ENCODE measurements around the gene RPL36.

The RPL36 gene

DNA sequence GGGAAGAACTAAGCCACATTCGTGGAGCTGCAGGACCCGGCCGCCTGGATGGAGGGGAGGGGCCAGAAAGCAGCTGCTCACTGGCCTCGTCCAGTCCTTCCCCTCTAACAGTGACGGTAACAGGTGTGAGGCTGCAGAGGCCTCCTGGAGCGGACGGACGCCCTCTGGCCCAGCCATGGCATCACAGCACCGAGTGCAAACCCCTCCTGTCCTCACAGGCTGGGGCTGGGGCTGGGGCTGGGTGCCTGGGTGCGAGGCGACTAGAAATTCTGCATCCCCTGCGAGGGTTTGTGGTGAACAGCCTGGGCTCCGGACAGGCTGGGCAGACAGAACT lies 13.4 kb upstream of the RPL36 start:
- TF ChIP-seq EZH2 (IDR thresholded peaks at IDR 0.05; ENCODE audit: borderline replicate concordance, low read depth, low read length, severe bottlenecking), result no peak
- H3K27me3 ChIP-seq (ENCODE audit: insufficient read depth, low read length, poor library complexity), result no peaks in the 10 kb centered on the region
- H3K9ac ChIP-seq (ENCODE audit: low read depth, low read length), result no peak overlapping the region
- peaks cover 21% of the 10 kb centered on the region for H3K36me3 ChIP-seq (ENCODE audit: insufficient read depth, low read length)
- no peak overlapping the region for H3K4me2 ChIP-seq (ENCODE audit: insufficient read depth, low read length)
- H3K27ac ChIP-seq (ENCODE audit: low read length), result no peak overlapping the region
- peaks cover 13% of the 10 kb centered on the region for H3K79me2 ChIP-seq (ENCODE audit: insufficient read depth, low read length)
- H3K9me3 ChIP-seq (ENCODE audit: insufficient read depth, low read length, severe bottlenecking), result no peaks in the 10 kb centered on the region
- H2AFZ ChIP-seq (ENCODE audit: low read depth, low read length), result no peak overlapping the region
- H3K4me3 ChIP-seq (ENCODE audit: low read depth in 1 of 2, low read length in 2 of 2), result no peak overlapping the region
- no peak for ATAC-seq (ENCODE audit: insufficient read depth, low read depth)
- peaks cover 20% of the 10 kb centered on the region for H3K4me1 ChIP-seq (ENCODE audit: insufficient read depth, low read length)
- 0 out of 2 replicates have a peak, but pooled peaks cover 8% of the 10 kb centered on the region for H4K20me1 ChIP-seq (ENCODE audit: insufficient read depth, low read length)
- no peak for DNase-seq

DNA sequence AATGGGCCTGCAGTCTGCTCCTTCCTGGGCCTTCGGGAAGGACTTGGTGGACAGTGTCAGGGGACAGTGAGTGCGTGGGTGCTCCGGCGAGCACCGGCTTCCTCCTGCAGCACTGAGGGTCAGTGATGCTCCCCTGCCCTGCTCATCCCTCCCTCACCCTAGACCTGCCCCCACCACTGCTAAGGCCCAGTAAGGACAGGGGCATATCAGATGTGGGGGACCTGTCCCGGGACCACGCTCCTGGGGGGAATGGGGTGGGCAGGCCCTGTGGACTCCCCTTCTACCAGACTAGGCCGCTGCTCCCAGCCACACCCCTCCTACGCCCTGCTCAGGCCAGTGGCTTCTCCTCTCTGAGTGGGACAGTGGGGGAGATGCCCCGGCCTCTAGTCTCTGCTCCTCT lies 13.0 kb upstream of the RPL36 start:
- Histone ChIP-seq H3K4me2 (ENCODE audit: insufficient read depth, low read length) (no peak overlapping the region), H3K9me3 (ENCODE audit: insufficient read depth, low read length, severe bottlenecking) (no peaks in the 10 kb centered on the region), H3K27me3 (ENCODE audit: insufficient read depth, low read length, poor library complexity) (no peaks in the 10 kb centered on the region), H3K4me3 (ENCODE audit: low read depth in 1 of 2, low read length in 2 of 2) (no peak overlapping the region), H3K27ac (ENCODE audit: low read length) (no peak overlapping the region), H3K4me1 (ENCODE audit: insufficient read depth, low read length) (peaks cover 24% of the 10 kb centered on the region), H2AFZ (ENCODE audit: low read depth, low read length) (no peak overlapping the region), H4K20me1 (ENCODE audit: insufficient read depth, low read length) (0 out of 2 replicates have a peak, but pooled peaks cover 9% of the 10 kb centered on the region), H3K9ac (ENCODE audit: low read depth, low read length) (no peak overlapping the region), H3K79me2 (ENCODE audit: insufficient read depth, low read length) (peaks cover 13% of the 10 kb centered on the region), H3K36me3 (ENCODE audit: insufficient read depth, low read length) (peaks cover 17% of the 10 kb centered on the region)
- TF ChIP-seq EZH2 (IDR thresholded peaks at IDR 0.05; ENCODE audit: borderline replicate concordance, low read depth, low read length, severe bottlenecking), result no peak
- TF ChIP-seq, protein P1, sequence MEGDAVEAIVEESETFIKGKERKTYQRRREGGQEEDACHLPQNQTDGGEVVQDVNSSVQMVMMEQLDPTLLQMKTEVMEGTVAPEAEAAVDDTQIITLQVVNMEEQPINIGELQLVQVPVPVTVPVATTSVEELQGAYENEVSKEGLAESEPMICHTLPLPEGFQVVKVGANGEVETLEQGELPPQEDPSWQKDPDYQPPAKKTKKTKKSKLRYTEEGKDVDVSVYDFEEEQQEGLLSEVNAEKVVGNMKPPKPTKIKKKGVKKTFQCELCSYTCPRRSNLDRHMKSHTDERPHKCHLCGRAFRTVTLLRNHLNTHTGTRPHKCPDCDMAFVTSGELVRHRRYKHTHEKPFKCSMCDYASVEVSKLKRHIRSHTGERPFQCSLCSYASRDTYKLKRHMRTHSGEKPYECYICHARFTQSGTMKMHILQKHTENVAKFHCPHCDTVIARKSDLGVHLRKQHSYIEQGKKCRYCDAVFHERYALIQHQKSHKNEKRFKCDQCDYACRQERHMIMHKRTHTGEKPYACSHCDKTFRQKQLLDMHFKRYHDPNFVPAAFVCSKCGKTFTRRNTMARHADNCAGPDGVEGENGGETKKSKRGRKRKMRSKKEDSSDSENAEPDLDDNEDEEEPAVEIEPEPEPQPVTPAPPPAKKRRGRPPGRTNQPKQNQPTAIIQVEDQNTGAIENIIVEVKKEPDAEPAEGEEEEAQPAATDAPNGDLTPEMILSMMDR (IDR thresholded peaks at IDR 0.05; ENCODE audit: borderline replicate concordance, extremely low read depth, low read length, poor library complexity, severe bottlenecking), result no peak
- ATAC-seq (ENCODE audit: insufficient read depth, low read depth), result no peak
- DNase-seq, result no peak

DNA sequence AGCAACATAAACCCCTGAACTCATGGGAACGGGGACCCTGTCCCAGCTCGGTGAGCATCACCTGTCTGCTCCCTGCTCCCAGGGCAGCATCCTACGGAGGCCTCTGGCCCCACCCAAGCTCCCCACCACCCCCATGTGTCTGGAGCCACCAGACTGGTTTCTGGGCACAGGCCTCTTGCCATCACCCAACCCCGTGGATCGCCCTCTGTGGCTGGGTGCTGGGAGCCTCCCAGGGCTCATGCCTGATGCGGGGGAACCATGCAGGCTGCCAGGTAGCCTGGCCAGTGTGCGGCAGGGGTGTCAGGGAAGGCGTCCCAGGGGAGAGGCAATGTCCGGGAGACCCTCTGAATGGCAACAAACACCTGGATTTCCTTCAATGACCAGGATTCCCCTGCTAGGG lies 12.5 kb upstream of the RPL36 start:
- H2AFZ ChIP-seq (ENCODE audit: low read depth, low read length), result no peak overlapping the region
- peaks cover 17% of the 10 kb centered on the region for H3K36me3 ChIP-seq (ENCODE audit: insufficient read depth, low read length)
- 0 out of 2 replicates have a peak, but pooled peaks cover 9% of the 10 kb centered on the region for H4K20me1 ChIP-seq (ENCODE audit: insufficient read depth, low read length)
- ATAC-seq (ENCODE audit: insufficient read depth, low read depth) (no peak), DNase-seq (no peak)
- TF ChIP-seq EZH2 (IDR thresholded peaks at IDR 0.05; ENCODE audit: borderline replicate concordance, low read depth, low read length, severe bottlenecking), result no peak
- TF ChIP-seq, protein P1 (IDR thresholded peaks at IDR 0.05; ENCODE audit: borderline replicate concordance, extremely low read depth, low read length, poor library complexity, severe bottlenecking), result no peak
- no peak overlapping the region for H3K9ac ChIP-seq (ENCODE audit: low read depth, low read length)
- H3K4me1 ChIP-seq (ENCODE audit: insufficient read depth, low read length), result peaks cover 24% of the 10 kb centered on the region
- no peak overlapping the region for H3K4me2 ChIP-seq (ENCODE audit: insufficient read depth, low read length)
- no peaks in the 10 kb centered on the region for H3K27me3 ChIP-seq (ENCODE audit: insufficient read depth, low read length, poor library complexity)
- peaks cover 13% of the 10 kb centered on the region for H3K79me2 ChIP-seq (ENCODE audit: insufficient read depth, low read length)
- H3K4me3 ChIP-seq (ENCODE audit: low read depth in 1 of 2, low read length in 2 of 2), result no peak overlapping the region
- no peak overlapping the region for H3K27ac ChIP-seq (ENCODE audit: low read length)
- H3K9me3 ChIP-seq (ENCODE audit: insufficient read depth, low read length, severe bottlenecking), result no peaks in the 10 kb centered on the region

DNA sequence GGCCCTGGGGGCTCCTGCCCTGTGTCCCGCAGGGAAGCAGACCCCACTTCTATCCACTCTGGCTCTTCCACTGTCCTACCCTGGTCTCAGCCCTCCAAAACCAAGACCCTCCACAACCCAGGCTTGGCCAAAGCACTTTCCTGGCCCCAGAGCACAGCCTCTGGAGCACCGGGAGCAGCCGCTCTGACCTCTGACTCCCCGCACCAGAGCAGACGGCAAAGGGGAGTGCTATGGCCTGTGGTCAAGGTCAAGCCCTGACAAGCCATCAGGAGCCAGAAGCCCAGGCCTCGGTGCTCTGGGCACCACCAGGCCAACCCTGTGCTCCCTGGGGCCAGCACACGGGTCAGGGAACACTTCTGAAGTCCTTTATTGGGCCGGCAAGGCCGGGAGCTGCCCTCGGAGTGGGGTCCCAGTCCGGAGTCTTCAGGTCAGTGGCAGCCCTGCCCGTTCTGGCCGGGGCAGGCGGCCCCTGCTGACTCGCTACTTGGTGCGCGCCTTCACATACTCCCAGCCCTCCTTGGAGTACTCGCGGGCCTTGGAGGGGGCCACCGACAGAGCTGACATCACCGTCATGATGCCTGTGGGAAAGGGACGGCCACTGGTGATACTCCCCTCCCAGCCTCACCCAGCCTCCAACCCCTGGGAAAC lies 11.9 kb upstream of the RPL36 start:
- no peak overlapping the region for H3K27ac ChIP-seq (ENCODE audit: low read length)
- H3K4me3 ChIP-seq (ENCODE audit: low read depth in 1 of 2, low read length in 2 of 2), result no peak overlapping the region
- ATAC-seq (ENCODE audit: insufficient read depth, low read depth) (no peak), DNase-seq (no peak)
- no peak overlapping the region for H3K4me2 ChIP-seq (ENCODE audit: insufficient read depth, low read length)
- H3K9ac ChIP-seq (ENCODE audit: low read depth, low read length), result no peak overlapping the region
- peaks cover 11% of the 10 kb centered on the region for H3K36me3 ChIP-seq (ENCODE audit: insufficient read depth, low read length)
- TF ChIP-seq, protein P1 (IDR thresholded peaks at IDR 0.05; ENCODE audit: borderline replicate concordance, extremely low read depth, low read length, poor library complexity, severe bottlenecking), result no peak
- TF ChIP-seq EZH2 (IDR thresholded peaks at IDR 0.05; ENCODE audit: borderline replicate concordance, low read depth, low read length, severe bottlenecking), result no peak
- peaks cover 13% of the 10 kb centered on the region for H3K79me2 ChIP-seq (ENCODE audit: insufficient read depth, low read length)
- no peaks in the 10 kb centered on the region for H3K27me3 ChIP-seq (ENCODE audit: insufficient read depth, low read length, poor library complexity)
- H4K20me1 ChIP-seq (ENCODE audit: insufficient read depth, low read length), result 0 out of 2 replicates have a peak, but pooled peaks cover 9% of the 10 kb centered on the region
- peaks cover 24% of the 10 kb centered on the region for H3K4me1 ChIP-seq (ENCODE audit: insufficient read depth, low read length)
- no peaks in the 10 kb centered on the region for H3K9me3 ChIP-seq (ENCODE audit: insufficient read depth, low read length, severe bottlenecking)
- H2AFZ ChIP-seq (ENCODE audit: low read depth, low read length), result no peak overlapping the region

All from DND-41 (cell line).